Ecto neural progenitor cell (in vitro differentiated cells): ENCODE results near the gene MRPL43.

ENCODE experiments used
- DNase-seq: peaks from one replicate; pipeline ENCODE4 v3.0.0-alpha.2; 2018; ENCODE audit warnings: low spot score

The MRPL43 gene

DNA sequence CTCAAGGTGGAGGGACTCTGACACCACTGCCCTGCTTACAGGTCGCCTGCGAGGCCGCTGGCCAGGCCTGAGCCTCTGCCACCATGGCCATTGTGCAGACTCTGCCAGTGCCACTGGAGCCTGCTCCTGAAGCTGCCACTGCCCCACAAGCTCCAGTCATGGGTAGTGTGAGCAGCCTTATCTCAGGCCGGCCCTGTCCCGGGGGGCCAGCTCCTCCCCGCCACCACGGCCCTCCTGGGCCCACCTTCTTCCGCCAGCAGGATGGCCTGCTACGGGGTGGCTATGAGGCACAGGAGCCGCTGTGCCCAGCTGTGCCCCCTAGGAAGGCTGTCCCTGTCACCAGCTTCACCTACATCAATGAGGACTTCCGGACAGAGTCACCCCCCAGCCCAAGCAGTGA lies 15.2 kb upstream of the MRPL43 start:
- no peak for DNase-seq

DNA sequence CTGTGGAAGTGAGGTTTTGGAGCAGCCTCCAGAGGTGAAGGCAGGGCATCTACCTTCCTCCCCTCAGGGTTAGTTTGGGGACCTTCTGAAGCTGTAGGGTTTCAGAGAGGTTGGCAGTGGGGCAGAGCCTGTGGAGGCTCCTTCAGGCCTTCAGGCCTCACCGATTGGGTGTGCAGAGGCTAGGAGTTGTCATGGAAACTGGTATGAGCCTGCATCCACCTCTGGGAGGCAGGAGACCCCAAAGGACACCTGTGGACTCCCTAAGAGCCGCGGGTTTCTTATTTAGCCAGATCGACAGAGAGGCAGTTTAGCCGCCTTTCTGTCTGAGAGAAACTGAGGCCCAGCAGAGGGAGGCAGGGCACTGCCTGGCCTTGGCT lies 14.3 kb upstream of the MRPL43 start:
- DNase-seq, result no peak

DNA sequence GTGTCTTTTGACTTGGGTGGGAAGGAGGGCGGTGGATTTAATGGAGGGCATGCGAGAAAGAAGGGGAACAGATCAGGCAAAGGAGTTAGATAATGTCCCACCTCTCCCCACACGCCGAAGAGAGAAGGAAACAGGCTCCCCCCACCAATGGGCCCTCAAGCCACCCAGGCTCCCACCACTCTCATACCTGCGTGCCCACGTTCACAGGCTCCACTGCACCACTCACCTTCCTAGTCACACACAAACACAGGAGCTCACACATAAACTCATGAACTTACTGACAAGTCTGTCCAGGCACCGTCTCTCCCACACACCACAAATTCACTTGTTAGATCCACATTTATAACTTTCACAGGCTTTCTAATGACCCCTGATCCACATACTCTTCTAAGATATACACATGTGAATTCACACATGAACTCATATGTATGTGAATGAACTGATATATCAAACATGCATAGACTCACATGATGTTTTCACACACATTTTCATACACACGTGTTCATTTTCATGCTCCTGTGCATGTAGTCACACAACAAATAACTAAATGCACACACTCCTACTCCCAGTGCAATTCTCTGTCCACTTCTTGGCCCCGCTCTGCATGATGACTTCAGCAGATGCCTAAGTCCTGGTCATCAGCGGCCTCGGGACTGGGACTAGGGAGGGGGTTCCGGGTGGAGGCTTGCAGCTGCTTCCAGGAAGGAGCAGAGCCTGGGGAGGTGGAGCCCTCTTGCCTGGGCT lies 13.8 kb upstream of the MRPL43 start:
- DNase-seq, result no peak

DNA sequence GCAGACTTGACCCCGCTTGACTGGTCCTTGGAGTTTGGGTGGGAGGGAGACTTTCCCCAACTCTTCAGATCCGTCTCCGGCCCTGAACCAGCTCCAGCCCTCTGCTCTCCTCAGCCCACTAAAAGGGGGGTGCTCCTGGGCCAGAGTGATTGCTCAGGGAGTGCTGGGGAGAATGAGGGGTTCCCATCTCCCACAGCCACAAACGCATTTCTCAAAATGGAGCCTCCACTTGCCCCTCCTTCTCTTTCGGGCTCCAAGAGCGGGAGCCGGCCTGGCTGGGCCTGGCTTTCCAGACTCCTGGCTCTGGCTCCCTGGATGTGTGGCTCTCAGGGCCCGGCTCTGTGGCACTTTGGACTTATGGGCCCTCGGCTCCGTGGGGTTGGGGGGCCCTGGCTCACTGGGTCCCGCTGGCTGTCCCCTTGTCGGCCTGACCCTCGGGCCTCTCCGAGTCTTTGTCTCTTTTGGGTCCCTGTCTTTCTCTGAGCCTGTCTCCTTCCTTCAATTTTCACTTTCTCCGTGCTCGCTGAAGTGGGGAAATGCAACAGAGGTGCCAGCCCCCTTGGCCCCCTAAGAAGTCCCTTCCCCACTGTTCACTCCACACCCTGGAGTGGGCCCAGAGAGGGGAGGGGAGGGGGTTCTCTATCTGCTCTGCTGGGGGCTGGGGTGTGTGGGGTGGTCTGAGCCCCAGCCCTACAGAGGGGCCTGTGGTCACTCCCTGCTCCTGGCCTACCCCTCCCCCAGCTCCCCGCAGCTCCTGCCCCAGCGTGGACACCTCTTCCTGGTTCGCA lies 13.0 kb upstream of the MRPL43 start:
- no peak for DNase-seq

DNA sequence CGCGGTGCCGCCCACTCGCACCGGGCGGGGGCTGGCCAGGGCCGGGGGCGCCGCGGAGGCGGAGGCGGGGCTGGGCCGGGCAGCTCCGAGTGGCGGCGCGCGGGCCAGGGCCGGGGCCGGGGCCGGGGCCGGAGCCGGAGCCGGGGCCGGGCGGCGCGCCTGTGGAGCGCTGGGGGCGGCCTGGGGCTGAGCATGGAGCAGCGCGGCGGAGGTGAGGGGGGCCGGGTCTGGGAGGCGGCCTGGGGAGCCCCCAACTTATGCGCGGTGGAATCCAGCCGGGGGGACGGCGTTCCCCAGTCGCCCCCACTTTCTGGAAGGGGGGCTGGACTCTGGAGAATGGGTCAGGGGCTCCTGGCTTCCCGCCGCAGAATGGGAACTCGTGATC lies 12.4 kb upstream of the MRPL43 start, which contains the start of gene LZTS2:
Gene LZTS2, plus strand, starts transcription at position 67 of the 385 bp plus-strand sequence. CDS start 2,731 bp downstream, outside the sequence.
- DNase-seq, result no peak

DNA sequence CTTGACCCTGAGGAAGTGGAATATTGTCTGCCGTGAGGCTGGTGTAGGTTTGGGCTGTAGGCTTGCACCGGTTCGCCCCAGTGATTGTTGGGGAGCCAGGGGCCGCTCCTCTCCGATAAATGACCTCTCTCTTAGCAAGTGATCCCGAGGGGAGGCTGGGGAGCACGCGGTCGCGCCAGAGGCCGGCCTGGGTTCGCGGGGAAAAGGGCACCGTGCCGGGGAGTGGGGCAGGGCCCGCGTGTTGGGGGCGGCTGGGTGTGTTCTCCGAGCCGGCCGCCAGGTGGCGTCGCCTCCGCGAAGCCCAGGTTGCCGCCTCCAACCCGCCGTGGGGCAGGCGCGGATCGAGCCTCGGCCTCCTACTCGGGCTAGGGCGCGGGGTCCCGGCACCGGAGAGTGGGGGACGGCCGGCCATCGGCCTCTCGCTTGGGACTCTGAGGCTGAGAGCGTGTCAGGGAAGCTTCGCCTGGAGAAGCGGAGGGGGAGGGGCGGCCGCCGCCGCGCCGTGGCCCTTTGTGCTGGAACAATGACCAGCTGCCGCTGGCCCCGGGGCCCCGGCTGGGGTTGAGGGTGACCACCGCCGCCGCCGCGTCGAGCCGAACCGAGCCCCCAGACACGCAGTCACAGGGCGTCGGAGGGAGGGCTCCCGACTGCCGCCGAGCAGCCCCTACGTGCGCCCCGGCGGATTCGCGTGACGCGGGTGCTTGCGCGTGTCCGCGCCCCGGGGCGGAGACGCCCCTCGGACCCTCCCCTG lies 11.9 kb upstream of the MRPL43 start:
- peak; percentile 92 for DNase-seq

DNA sequence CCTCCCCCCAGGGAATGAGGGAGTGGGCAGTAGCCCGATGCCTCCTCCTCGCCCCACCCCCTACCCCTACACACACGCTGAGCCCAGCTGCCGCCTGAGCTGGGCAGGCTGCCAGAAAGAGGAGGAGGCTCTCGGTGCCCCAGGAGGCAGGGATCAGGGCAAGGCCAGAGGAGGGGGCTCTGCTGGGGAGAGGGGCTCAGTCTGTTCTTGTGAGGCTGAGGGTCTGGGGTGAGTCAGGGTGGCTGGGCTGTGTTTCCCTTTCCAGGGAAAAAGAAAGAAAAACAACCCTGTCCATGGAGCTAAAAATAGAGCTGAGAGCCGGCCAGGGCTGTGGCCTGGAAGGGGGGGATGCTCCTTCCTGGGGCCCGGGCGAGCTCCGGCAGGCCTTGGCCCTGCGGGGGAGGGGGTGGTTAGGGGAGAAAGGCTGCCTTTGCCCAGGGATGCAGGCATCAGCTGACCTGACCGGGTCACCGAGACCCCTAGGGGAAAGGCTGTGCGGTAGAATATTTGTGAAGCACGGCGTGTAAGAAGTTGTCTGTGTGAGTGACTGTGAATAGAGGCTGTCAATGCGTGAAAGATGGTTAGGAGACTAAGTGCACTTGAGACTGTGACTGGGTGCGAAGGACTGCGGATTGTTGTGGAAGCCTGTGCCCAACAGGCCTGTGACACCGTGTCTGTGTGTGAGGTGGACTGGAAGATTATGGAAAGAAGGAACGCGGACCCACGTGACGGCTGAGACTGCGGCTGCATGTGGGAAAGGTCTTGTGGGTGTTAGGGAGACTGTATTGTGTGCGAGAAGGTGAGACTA lies 11.1 kb upstream of the MRPL43 start:
- peak; percentile 70 for DNase-seq

DNA sequence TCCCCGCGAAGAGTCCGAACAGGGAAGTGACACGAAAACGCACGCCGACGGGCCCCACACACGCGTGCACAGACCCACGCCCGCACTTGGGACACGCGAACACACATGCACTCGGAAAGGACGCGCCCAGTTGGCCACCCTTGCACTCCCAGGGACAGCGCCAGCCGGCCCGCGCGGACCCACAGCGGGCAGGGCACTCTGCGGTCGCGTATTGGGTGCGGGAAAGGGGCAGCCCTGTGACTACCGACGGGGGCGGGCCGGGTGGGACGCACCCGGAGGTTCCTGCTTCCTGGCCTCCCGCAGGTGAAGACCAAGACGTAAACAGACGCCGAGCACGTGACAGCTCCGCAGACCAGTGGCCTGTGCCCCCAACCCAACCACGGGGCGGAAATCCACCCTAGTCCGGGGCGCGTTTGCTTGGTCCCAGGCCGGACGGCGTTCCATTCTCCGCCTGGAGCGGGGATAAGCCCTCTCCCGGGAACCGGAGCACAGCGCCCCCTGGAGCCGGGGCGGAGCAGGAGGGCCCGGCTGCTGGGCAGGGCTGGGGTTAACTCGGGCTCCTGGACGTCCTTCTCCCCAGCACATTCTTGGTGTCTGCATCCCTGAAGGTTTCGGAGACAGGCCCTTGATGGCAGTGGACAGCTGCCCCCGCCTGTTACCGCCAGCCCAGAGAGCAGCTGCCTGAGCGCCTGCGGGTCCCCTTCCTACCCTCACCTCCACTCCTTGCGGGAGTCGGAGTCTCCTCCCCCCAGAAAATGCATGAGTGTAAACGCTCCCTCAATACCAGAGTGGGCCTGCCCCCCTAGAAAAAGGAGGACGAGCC lies 10.3 kb upstream of the MRPL43 start:
- peak; percentile 93 for DNase-seq

DNA sequence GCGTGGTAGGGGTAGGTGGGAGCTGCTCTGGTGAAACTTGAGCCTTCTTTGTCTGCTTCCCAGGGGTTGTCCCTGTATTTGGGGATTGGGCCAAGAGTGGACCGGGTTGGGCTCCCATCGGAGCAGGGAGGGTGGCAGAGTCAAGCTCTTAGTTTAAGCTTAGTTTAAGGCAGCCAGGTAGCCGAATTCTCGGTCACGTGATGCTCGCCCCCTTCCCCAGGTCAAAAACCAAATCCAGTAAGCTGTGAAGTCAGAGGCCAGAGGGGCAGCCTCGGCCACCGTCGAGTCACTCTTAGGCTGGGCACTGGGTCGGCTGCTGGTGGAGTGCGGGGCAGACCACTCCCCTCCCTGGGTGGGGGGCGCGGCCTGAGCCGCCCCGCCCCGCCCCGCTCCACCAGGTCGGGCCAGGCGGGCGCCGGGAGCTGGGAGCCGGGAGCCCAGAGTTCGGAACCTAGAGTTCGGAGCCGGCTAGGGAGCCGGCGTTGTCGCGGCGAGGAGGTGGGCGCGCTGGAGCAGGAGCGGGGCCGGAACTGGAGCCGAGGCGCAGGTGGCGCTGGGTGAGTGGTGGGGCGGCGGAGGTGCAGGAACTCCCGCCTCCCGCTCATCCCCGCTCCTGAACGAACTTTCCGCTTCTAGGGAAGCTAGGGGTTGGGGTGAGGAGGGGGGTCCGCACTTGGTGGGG lies 9.5 kb upstream of the MRPL43 start:
- peak; percentile 76 for DNase-seq

DNA sequence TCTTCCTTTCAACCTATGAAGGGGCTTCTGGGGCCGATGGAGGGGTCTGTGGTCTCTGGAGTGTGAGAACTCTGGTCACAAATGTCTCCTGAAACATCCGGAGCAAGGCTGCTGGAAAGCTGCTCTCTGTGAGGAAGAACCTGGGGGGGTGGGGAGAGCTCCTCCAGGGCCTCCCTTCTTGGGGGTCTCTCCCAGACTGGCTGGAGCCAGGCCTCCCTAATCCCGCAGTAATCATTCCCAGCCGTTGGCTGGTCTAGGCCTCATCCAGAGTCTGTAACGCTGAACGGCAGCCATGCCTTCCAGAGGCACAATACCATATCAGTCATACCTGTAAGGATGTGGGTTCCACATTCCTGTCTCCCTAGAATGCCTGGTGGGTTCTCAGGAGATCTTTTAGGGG lies 7.9 kb upstream of the MRPL43 start:
- no peak for DNase-seq

DNA sequence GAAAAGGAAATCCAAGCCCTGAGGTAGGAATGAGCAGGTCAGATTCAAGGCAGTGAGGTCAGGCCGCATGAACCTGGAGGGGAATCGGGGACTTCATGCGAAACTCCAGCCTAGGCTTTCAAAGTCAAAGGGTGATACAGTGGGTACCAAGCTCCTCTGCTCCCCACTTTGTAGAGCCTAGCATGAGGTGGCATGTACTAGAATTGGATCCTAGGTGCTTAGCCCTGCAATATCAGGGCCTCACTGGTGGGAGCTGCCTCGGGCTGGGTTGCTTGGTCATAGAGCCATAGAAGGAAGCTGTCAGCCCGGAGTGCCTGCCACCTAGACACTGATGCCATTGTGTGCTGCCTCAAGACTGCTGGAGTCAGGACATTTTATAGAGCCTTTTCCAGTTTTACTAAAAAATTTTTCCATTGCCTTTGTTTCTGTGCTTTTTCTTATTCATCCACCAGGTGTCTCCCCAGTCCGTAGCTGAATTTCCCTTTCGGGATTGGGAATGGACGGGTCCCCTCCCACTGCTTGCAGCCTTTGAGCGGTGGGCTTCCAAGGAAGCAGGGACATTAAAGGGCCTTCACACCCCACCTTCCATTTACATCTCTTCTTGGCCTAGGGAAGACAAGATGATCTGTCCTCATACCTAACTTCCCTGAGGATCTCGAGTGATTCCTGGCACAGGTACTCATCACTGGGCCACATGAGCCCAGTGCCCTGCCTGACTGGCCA lies 6.8 kb upstream of the MRPL43 start:
- DNase-seq, result no peak

DNA sequence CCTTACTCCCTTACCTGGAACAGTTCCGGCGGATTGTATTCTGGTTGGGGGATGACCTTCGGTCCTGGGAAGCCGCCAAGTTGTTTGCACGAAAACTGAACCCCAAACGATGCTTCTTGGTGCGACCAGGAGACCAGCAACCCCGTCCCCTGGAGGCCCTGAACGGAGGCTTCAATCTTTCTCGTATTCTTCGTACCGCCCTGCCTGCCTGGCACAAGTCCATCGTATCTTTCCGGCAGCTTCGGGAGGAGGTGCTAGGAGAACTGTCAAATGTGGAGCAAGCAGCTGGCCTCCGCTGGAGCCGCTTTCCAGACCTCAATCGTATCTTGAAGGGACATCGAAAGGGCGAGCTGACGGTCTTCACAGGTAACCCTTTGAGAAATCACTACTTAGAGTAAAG lies 1.8 kb upstream of the MRPL43 start:
- DNase-seq, result no peak

DNA sequence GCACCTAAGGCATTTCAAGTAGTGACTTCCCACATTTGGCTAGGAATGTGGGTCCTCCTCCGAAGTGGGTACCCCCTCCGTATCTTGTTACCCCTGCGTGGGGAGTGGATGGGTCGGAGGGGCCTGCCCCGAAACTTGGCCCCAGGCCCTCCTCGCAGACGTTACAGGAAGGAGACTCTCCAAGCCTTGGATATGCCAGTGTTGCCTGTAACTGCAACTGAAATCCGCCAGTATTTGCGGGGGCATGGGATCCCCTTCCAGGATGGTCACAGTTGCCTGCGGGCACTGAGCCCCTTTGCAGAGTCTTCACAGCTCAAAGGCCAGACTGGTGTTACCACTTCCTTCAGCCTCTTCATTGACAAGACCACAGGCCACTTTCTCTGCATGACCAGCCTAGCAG lies 869 bp upstream of the MRPL43 start:
- no peak for DNase-seq

DNA sequence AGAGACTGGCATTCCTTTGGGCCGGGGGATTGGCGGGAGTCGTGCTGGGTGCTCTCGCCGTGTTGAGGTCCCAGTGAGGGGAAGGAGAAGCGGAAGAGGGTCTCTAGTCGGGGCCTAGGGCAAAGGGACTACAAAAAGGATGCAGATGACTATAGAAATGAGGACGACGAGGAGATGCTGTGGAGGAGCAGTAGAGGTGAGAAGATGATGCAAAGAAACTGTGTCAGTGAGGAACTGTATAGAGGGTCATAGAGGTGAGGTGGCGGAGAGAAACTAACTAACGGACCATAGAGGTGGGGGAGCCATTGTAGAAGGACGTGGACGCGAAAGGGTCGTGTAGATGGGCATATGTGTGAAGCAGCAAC lies 370 bp upstream of the MRPL43 start:
- DNase-seq, result no peak

DNA sequence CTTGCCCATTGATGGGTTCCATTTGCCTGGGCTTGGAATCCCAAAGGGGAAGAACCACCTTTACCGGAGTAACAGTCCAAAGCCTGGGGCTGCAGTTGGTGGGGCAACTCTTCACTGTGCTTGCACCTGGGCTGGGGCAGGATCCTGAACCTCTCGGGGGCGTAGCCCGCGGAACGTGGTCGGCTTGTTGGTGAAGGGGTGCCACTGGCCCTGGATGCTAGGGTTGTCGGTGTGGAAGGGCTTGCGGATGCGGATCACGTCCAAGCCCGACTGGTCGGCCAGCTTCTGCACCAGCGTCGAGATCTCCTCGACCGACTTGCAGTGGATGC lies 710 bp downstream of the MRPL43 start:
- no peak for DNase-seq

DNA sequence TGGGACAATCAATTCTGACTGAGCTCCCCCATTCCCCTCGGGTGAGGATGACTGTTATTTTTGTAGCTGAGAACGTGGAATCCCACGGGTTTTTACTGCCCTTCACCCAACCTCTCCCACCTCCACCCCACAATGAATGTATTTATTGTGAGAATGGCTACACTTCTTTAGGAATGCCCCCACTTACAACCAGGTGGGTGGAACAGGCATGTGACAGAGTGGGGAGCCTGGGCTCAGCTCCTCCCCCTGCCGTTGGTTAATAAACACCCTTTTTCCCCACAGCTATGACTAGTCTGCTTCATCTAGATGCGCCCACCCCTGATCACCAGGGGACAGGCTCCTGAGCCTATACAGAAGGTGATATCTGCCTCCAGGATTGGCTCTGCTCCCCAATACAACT lies 2.0 kb downstream of the MRPL43 start:
- no peak for DNase-seq

DNA sequence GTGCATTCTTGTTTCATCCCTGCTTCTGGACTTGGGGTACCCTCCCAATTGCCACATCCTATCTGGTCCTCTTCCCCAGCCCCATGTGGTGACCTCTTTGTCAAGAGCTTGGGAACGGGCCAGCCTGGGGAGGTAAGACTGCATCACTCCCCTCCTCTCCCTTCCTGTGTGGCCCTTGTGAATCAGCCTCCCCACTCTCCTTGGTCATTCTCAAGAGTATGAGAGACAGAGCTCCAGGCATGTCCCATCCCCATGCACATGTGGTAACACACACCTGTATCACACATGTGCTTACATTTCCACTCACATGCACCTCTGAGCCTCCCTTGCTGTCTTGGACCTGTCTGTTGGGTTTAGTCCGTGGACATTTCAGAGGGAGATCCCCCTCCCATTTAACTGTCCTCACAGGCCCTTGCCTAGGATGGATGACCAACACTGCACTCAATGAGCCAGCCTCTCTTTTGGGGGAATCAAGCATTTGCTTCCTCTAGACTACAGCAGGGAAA lies 2.6 kb downstream of the MRPL43 start:
- DNase-seq, result no peak

DNA sequence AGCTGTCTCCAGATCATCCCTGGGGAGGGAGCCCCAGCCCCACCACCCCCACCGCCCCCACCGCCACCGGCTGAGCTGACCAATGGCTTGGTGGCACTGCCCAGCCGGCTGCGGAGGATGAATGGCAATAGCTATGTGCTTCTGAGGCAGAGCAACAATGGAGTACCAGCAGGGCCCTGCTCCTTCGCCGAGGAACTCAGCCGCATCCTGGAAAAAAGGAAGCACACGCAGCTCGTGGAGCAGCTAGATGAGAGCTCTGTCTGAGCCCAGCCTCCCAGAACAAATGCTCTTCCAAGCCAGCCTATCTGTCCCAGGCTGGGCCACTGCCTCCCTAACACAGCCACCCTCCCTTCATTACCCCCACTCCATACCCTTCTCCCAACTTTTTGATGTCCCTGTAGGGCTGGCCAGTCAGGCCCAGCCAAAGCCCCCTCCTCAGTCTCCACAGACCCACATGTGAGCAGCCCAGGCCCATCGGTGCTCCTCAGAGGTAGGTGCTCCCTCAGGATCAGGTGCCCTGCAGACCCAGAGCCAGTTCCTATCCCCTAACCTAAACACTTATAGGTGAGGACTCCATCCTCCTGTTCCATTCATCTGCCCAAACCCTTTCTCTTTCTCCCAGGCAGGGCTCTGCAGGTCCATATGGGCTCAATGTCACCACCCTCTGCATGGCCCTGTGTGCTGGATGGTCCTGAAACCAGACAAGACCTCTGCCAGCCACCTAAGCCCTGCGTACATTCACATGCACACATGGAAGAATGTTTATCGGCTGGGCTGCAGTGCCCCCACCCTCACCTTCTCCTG lies 3.2 kb downstream of the MRPL43 start:
- no peak for DNase-seq
